Keratinocyte (primary cell): ENCODE results near the gene PRR9. TPM values are rescaled to one million over a fixed set of nuclear protein-coding genes. Genes with fewer than 3 reads are reported as not detected.

ENCODE experiments used
- DNase-seq: peaks from one replicate; pipeline ENCODE4 v3.0.0-alpha.2; 2011; ENCODE audit warnings: low read depth, missing footprints, low spot score
- FAIRE-seq: peaks from 2 replicates; lab custom pipeline; 2011; peaks lifted over from hg19 to GRCh38; lab: Jason Lieb, UNC
- H2AFZ ChIP-seq: 2 replicates; pipeline ENCODE4 v1.6.0; 2012; ENCODE audit warnings: low read length, control low read depth, inconsistent platforms; ENCODE audit not compliant: control insufficient read depth
- H3K27ac ChIP-seq: 2 replicates; pipeline ENCODE4 v1.5.1; 2011; ENCODE audit warnings: low read length; ENCODE audit not compliant: control insufficient read depth, insufficient read depth
- H3K27me3 ChIP-seq: 3 replicates; pipeline ENCODE4 v1.6.0; 2011; ENCODE audit warnings: low read length; ENCODE audit not compliant: control insufficient read depth, insufficient read depth; ENCODE audit errors: extremely low read depth
- H3K36me3 ChIP-seq, 2 experiments: 2 replicates in 1 of 2; 3 replicates in 1 of 2; pipeline ENCODE4 v1.5.1; 2011; ENCODE audit warnings: low read length in 2 of 2, mild to moderate bottlenecking in 1 of 2; ENCODE audit not compliant: control insufficient read depth in 2 of 2, insufficient read depth in 2 of 2; ENCODE audit errors: extremely low read depth in 1 of 2
- H3K4me1 ChIP-seq: 3 replicates; pipeline ENCODE4 v1.5.1; 2011; ENCODE audit warnings: low read length; ENCODE audit not compliant: control insufficient read depth, insufficient read depth; ENCODE audit errors: extremely low read depth
- H3K4me2 ChIP-seq: 3 replicates; pipeline ENCODE4 v1.6.0; 2011; ENCODE audit warnings: low read depth, low read length; ENCODE audit not compliant: control insufficient read depth, insufficient read depth; ENCODE audit errors: extremely low read depth
- H3K4me3 ChIP-seq, 3 experiments: fragments of 200-600 bp in 1 of 3; sonication (generic) in 1 of 3; 2 replicates in 2 of 3; 3 replicates in 1 of 3; pipeline ENCODE4 v1.5.1; 2011 to 2016; ENCODE audit warnings: low read length in 3 of 3, mild to moderate bottlenecking in 3 of 3, control low read depth in 2 of 3, inconsistent platforms in 1 of 3, low read depth in 1 of 3, mixed read lengths in 1 of 3, mixed run types in 1 of 3, moderate library complexity in 1 of 3; ENCODE audit not compliant: control insufficient read depth in 2 of 3, insufficient read depth in 2 of 3; ENCODE audit errors: extremely low read depth in 1 of 3
- H3K79me2 ChIP-seq: 2 replicates; pipeline ENCODE4 v1.6.0; 2012; ENCODE audit warnings: low read length; ENCODE audit not compliant: control insufficient read depth, insufficient read depth
- H3K9ac ChIP-seq: 3 replicates; pipeline ENCODE4 v1.6.0; 2011; ENCODE audit warnings: low read length; ENCODE audit not compliant: control insufficient read depth, insufficient read depth; ENCODE audit errors: extremely low read depth
- H3K9me1 ChIP-seq: 3 replicates; pipeline ENCODE4 v1.6.0; 2011; ENCODE audit warnings: low read length; ENCODE audit not compliant: control insufficient read depth, insufficient read depth; ENCODE audit errors: extremely low read depth
- H3K9me3 ChIP-seq: 2 replicates; pipeline ENCODE4 v1.5.1; 2012; ENCODE audit warnings: low read depth, low read length; ENCODE audit not compliant: control insufficient read depth
- H4K20me1 ChIP-seq: 3 replicates; pipeline ENCODE4 v1.6.0; 2011; ENCODE audit warnings: low read length; ENCODE audit not compliant: control insufficient read depth, insufficient read depth; ENCODE audit errors: extremely low read depth
- EZH2 ChIP-seq: IDR thresholded peaks from one replicate; pipeline ENCODE4 v1.6.1; 2012; ENCODE audit warnings: inconsistent platforms, mild to moderate bottlenecking, low read length, moderate library complexity
- dilution Hi-C: fragments of 300-500 bp; cut with MboI; formaldehyde crosslinking; loops from one replicate; pipeline ENCODE4 v1.7.0; 2020; ENCODE audit warnings: low sequenced_read_pairs; ENCODE audit not compliant: extremely low pct_ligation_motif_present
- polyA plus RNA-seq, 5 experiments: library from polyadenylated mRNA; depleted of rRNA in 3 of 5; stranded (reverse) in 3 of 5; stranded (forward) in 1 of 5; unstranded in 1 of 5; fragments of >200 nt; gene quantifications; 1 replicate in 1 of 5; 2 replicates in 3 of 5; 3 replicates in 1 of 5; pipeline versions ENCODE4 v1.2.1 to v1.2.3, GENCODE V29; 2011 to 2012; ENCODE audit warnings: missing spikeins in 2 of 5, low read depth in 1 of 5, low replicate concordance in 1 of 5
- TF ChIP-seq, protein P1 (sequence below), 3 experiments: IDR thresholded peaks in 1 of 3; conservative IDR thresholded peaks in 1 of 3; optimal IDR thresholded peaks in 1 of 3; 2 replicates in 2 of 3; 3 replicates in 1 of 3; pipeline versions ENCODE3 to v1.5.1; 2011; ENCODE audit warnings: low read length in 3 of 3, mild to moderate bottlenecking in 3 of 3, moderate library complexity in 2 of 3, control low read depth in 1 of 3, inconsistent platforms in 1 of 3; ENCODE audit not compliant: insufficient read depth in 2 of 3; ENCODE audit errors: extremely low read depth in 1 of 3

Gene PRR9
- polyA plus RNA-seq, 1 donor (not counting 4 experiments of a cell fraction or from before 2014, with no cell fraction given) = 2.6 TPM

DNA sequence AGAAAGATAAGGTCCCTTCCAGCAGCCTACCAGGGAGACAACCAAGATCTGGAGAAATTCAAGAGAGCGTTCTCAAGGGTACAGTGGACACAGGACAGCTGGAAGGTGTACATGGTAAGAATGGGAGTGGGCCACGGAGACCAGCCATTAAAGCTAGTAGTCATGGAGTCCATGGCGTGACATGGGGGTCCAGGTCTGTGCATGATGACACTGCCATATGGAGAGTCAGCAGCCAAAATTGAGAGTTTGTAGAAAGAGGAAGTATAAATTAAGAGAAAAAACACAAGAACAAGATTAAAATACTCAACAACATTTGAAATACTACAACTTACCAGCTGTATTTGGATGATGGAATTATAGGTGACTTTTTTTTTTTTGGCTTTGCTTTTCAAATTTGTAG is 34.2 kb downstream of the PRR9 start:
- H3K27me3 ChIP-seq = peaks cover 4% of the 10 kb centered on the region
- no peaks in the 10 kb centered on the region for H3K4me1 ChIP-seq

GRCh38 chr1:153251988-153252387 is 34.6 kb downstream of the PRR9 start:
- no peaks in the 10 kb centered on the region for H3K9me3 ChIP-seq

More for the DNA sequence above, 34.2 kb downstream of the PRR9 start:
- Histone ChIP-seq H2AFZ (no peak overlapping the region), H3K9ac (no peak overlapping the region), H3K4me2 (no peak overlapping the region), H3K79me2 (no peaks in the 10 kb centered on the region), H3K9me1 (no peaks in the 10 kb centered on the region), H3K4me3 (no peak overlapping the region), H3K27ac (no peak overlapping the region), H3K36me3 (no peaks in the 10 kb centered on the region), H3K9me3 (no peaks in the 10 kb centered on the region), H4K20me1 (no peaks in the 10 kb centered on the region)
- no peak for TF ChIP-seq EZH2
- TF ChIP-seq, protein P1, sequence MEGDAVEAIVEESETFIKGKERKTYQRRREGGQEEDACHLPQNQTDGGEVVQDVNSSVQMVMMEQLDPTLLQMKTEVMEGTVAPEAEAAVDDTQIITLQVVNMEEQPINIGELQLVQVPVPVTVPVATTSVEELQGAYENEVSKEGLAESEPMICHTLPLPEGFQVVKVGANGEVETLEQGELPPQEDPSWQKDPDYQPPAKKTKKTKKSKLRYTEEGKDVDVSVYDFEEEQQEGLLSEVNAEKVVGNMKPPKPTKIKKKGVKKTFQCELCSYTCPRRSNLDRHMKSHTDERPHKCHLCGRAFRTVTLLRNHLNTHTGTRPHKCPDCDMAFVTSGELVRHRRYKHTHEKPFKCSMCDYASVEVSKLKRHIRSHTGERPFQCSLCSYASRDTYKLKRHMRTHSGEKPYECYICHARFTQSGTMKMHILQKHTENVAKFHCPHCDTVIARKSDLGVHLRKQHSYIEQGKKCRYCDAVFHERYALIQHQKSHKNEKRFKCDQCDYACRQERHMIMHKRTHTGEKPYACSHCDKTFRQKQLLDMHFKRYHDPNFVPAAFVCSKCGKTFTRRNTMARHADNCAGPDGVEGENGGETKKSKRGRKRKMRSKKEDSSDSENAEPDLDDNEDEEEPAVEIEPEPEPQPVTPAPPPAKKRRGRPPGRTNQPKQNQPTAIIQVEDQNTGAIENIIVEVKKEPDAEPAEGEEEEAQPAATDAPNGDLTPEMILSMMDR (optimal IDR thresholded peaks at IDR 0.05 in 1 of 3, IDR thresholded peaks at IDR 0.05 in 1 of 3, conservative IDR thresholded peaks at IDR 0.05 in 1 of 3; ENCODE audit: extremely low read depth in 1 of 3, insufficient read depth in 2 of 3, low read length in 3 of 3) = no peak
- dilution Hi-C loops = no loop called here
- FAIRE-seq (no peak), DNase-seq (no peak)

More at GRCh38 chr1:153251988-153252387, 34.6 kb downstream of the PRR9 start:
- H2AFZ ChIP-seq = no peak overlapping the region
- dilution Hi-C loops = no loop called here
- no peak overlapping the region for H3K4me3 ChIP-seq
- no peaks in the 10 kb centered on the region for H3K36me3 ChIP-seq
- H4K20me1 ChIP-seq = no peaks in the 10 kb centered on the region
- peaks cover 4% of the 10 kb centered on the region for H3K27me3 ChIP-seq
- TF ChIP-seq EZH2 = no peak
- TF ChIP-seq, protein P1 (optimal IDR thresholded peaks at IDR 0.05 in 1 of 3, IDR thresholded peaks at IDR 0.05 in 1 of 3, conservative IDR thresholded peaks at IDR 0.05 in 1 of 3; ENCODE audit: extremely low read depth in 1 of 3, insufficient read depth in 2 of 3, low read length in 3 of 3) = no peak
- H3K79me2 ChIP-seq = no peaks in the 10 kb centered on the region
- H3K9ac ChIP-seq = no peak overlapping the region
- H3K9me1 ChIP-seq = no peaks in the 10 kb centered on the region
- FAIRE-seq = no peak
- H3K4me1 ChIP-seq = no peaks in the 10 kb centered on the region
- no peak overlapping the region for H3K4me2 ChIP-seq
- H3K27ac ChIP-seq = no peak overlapping the region
- no peak for DNase-seq
